HL-60 (cell line): ENCODE results near the gene GREB1.

Experiments
- CTCF ChIP-seq: IDR thresholded peaks from one replicate; pipeline ENCODE4 v1.5.1; 2011; ENCODE audit warnings: low read length, control low read depth, inconsistent platforms; ENCODE audit not compliant: insufficient read depth
- POLR2AphosphoS5 ChIP-seq: IDR thresholded peaks from 2 replicates; pipeline ENCODE4 v1.6.1; 2012; ENCODE audit warnings: low read depth
- REST ChIP-seq: IDR thresholded peaks from 2 replicates; pipeline ENCODE4 v1.6.1; 2012; ENCODE audit warnings: low read depth; ENCODE audit not compliant: insufficient replicate concordance

- TF ChIP-seq CTCF (no peak), REST (no peak), POLR2AphosphoS5 (no peak)
These were observed 110.4 kb downstream of the GREB1 start for GRCh38 chr2:11644293-11644692.
